SK-N-SH treated with all-trans-retinoic acid at 6 μM for 48 hours (cell line): ENCODE data around the gene SLC15A2.

Experiments
- ARNTL ChIP-seq: fragments of 450-650 bp; formaldehyde crosslinking; IDR thresholded peaks from 2 replicates; pipeline ENCODE4 v1.5.0; 2020; ENCODE audit warnings: low read depth, mild to moderate bottlenecking, moderate library complexity, borderline replicate concordance
- PATZ1 ChIP-seq: fragments of 250-450 bp; sonication (Bioruptor Pico); IDR thresholded peaks from 2 replicates; pipeline ENCODE4 v1.8.0; 2020; ENCODE audit warnings: mild to moderate bottlenecking, moderate library complexity, borderline replicate concordance
- SNAI2 ChIP-seq: fragments of 250-450 bp; sonication (Bioruptor Pico); IDR thresholded peaks from 2 replicates; pipeline ENCODE4 v1.5.0; 2020; ENCODE audit warnings: mild to moderate bottlenecking, moderate library complexity
- TOX ChIP-seq: fragments of 250-450 bp; sonication (Bioruptor Pico); IDR thresholded peaks from 2 replicates; pipeline ENCODE4 v1.8.0; 2021; ENCODE audit warnings: mild to moderate bottlenecking, moderate library complexity, borderline replicate concordance
- ZFP3 ChIP-seq: fragments of 250-450 bp; sonication (Bioruptor Pico); IDR thresholded peaks from 2 replicates; pipeline ENCODE4 v1.5.0; 2020; ENCODE audit warnings: mild to moderate bottlenecking, moderate library complexity
- ZFP30 ChIP-seq: fragments of 450-650 bp; formaldehyde crosslinking; IDR thresholded peaks from 2 replicates; pipeline ENCODE4 v1.5.0; 2022; ENCODE audit warnings: mild to moderate bottlenecking, moderate library complexity
- ZNF8 ChIP-seq: fragments of 450-650 bp; formaldehyde crosslinking; IDR thresholded peaks from 2 replicates; pipeline ENCODE4 v1.5.0; 2020; ENCODE audit warnings: mild to moderate bottlenecking, moderate library complexity
- TF ChIP-seq, protein P1 (sequence below): fragments of 250-450 bp; sonication (Bioruptor Pico); IDR thresholded peaks from 2 replicates; pipeline ENCODE4 v1.5.1; 2020; ENCODE audit warnings: low read depth, mild to moderate bottlenecking, moderate library complexity

DNA sequence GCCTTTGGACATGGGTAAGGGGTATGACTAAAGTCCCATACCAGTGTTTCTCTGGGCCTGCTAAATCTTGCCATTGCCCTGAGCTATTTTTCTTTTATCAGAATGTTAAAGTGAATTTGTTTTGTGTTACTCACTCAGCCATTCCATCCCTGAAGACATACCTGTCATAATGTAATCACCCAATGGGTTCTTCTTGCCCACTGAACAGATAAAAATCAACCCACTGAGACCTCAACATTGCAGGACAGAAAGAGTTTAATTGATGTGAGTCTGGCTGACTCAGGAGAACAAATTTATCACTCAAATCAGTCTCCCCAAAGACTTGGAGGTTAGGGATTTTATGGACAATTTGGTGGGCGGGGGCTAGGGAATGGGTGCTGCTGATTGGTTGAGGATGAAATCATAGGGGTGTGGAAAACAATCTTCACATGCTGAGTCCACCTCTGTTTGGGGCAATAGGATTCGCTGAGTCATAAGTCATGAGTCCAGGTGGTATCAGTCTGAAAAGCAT, 80.5 kb downstream of the SLC15A2 start:
- TF ChIP-seq PATZ1 (no peak), SNAI2 (CRISPR knock-in tag) (no peak), ZFP30 (CRISPR knock-in tag) (no peak), ARNTL (CRISPR knock-in tag) (no peak), ZNF8 (CRISPR knock-in tag) (no peak), ZFP3 (CRISPR knock-in tag) (no peak), TOX (CRISPR knock-in tag) (no peak)
- TF ChIP-seq, protein P1, sequence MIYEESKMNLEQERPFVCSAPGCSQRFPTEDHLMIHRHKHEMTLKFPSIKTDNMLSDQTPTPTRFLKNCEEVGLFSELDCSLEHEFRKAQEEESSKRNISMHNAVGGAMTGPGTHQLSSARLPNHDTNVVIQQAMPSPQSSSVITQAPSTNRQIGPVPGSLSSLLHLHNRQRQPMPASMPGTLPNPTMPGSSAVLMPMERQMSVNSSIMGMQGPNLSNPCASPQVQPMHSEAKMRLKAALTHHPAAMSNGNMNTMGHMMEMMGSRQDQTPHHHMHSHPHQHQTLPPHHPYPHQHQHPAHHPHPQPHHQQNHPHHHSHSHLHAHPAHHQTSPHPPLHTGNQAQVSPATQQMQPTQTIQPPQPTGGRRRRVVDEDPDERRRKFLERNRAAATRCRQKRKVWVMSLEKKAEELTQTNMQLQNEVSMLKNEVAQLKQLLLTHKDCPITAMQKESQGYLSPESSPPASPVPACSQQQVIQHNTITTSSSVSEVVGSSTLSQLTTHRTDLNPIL (CRISPR knock-in tag), result no peak
